ENCODE measurements around the gene MAP4K1.

Gene MAP4K1

DNA sequence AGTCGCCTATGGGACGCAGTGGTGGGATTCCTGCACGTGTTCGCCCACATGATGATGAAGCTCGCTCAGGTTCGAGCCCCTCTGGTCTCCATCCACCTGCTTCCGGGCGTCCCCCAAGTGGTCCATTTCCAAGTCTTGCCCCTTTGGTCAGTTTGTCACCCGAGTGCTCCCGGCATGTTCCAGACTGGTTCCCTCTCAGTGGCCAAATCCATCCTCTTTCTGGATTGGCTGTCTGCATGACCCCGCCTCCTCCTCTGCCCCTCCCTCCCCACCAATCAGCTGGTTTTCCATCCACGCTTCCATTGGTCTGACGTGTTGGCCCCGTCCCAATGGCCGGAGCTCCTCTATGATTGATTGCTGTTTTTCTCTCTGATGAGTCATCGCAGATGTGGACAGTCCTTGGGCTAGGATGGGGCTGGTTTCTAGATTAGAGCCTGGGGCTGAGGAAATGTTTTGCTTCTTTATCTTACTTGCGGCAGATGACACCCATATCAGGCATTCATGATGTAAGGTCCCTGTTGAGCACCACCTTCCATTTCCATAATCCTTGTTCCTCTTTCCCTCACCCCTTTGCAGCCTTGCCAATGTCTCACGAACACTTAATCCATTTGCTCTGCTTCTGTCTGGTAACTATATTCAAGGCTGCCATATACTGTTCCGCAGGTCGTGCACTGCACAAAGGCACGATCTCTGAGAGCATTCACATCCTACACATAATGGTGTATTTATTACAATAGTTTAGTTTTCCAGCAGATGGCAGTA lies 73.8 kb downstream of the MAP4K1 start:
- DNase-seq (ENCODE audit: low spot score): peak; percentile 89

DNA sequence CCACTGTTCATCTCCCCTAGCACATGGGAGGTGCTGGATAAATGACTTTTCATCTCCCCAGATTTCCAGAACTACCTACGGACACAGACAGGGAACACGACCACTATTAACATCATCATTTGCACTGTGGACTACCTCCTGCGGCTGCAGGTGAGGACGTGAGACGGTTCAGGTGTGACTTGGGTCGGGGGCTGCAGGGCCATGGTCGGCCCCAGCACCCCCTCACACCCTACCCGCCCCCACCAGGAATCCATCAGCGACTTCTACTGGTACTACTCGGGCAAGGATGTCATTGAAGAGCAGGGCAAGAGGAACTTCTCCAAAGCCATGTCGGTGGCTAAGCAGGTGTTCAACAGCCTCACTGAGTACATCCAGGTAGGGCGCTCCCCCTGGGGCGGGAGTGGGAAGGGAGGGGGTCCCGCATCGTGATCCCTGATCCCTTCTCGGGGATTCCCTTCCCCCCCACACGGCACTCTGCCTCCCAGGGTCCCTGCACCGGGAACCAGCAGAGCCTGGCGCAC lies 74.4 kb downstream of the MAP4K1 start:
- no peak for DNase-seq (ENCODE audit: low spot score)

DNA sequence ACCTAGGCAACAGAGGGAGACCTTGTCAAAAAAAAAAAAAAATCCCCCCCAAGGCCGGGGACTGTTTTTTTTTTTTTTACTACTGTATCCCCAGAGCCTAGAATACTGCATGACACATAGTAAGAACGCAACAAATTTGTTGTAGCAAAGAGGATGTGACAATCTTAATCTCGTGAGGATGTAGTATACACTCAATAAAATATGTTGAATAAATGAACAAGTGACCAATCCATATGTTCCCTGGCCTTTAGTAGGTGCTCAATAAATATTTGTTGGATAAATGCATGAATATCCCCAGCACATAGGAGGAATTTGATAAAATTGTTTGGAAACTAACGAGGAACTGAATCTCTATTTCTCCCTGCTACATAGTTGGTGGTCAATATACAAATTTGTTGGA lies 75.7 kb downstream of the MAP4K1 start:
- no peak for DNase-seq (ENCODE audit: low spot score)

DNA sequence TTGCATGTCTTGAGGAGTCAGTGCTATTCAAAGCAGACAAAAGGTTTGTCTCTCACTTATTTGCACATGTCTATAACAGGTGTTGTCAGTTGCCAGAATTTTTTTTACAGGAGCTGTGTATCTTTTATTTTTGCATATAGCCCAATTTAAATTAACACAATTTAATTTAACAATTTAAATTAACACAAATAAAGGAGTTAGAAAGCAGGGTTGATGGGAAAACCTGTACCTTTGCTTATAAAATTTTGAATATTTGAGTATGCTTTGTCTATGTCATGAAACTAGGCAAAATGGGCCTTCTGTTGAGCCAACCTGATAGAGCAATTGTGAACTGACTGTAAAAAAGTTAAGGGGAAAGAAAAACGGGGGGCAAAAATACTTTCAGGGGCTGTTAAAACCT lies 78.0 kb downstream of the MAP4K1 start:
- no peak for DNase-seq (ENCODE audit: low spot score)

DNA sequence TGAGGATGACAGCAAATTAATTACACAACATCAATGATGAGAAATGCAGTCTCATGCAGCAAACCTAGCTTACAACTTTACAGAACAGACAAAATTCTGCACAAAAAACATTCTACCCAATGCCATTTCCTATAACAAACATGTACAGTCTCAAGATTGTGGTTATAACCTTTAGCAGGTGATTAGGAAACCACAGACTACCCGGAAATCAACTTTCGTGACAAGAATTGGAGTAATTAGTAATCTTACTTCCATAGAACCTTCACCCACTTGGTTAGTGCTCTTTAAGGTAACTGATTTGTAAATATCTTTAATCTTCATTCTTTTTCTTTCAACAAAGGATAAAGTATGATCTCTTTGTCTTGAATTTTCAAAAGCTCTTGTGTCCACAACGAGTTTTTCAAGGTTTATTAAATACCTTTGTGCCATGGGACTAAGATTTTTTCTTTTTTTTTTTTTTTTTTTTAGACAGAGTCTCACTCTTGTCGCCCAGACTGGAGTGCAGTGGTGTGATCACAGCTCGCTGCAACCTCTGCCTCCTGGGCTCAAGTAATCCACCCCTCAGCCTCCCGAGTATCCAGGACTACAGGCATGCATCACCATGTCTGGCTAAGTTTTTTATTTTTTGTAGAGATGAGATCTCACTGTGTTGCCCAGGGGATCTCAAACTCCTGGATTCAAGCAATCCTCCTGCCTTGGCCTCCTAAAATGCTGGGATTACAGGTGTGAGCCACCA lies 78.8 kb downstream of the MAP4K1 start:
- DNase-seq (ENCODE audit: low spot score): no peak

DNA sequence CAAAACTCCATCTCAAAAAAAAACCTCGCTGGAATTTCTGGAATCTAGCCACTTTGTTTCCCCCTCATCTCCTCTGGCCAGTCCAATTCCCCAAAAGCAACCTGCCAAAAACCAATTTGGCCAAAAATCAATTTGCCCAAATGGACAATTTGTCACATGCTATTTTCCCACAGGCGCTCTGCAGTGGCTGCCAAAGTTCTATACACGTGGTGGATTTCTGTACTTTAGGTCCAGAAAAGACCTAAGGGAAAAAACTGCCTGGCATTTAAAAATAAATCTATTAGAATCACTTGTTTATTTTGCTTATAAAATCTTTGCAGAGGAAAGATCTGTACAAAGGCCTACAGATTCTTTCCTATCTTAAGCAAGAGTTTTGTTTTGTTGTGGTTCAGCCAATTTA lies 79.4 kb downstream of the MAP4K1 start:
- no peak for DNase-seq (ENCODE audit: low spot score)

Measured in GM03348 (cell line).